CD4-positive, alpha-beta T cell (primary cell): ENCODE data around the gene TMEM181. TPM values are rescaled to one million over a fixed set of nuclear protein-coding genes. Genes with fewer than 3 reads are reported as not detected.
"Not testable (repeated sequence)": the region's sequence is repeated elsewhere in the genome, so short reads cannot be mapped to it uniquely, and the experiment has no call there.

ENCODE experiments used
- ATAC-seq: fragments of 200-7000 bp; cut with Tn5 transposase; one replicate; pipeline ENCODE4 v1.10.0; 2022; ENCODE audit warnings: mild to moderate bottlenecking; ENCODE audit not compliant: poor library complexity
- CTCF ChIA-PET: fragments of 350-600 bp; sonication (Branson Sonifier 250); formaldehyde crosslinking; loops from one replicate; lab custom pipeline; 2021; ENCODE audit warnings: antibody characterized with exemption, inconsistent platforms; lab: Charles Lee
- POLR2A ChIA-PET: fragments of 350-600 bp; sonication (Branson Sonifier 250); formaldehyde crosslinking; loops from one replicate; lab custom pipeline; 2021; ENCODE audit warnings: antibody characterized with exemption, inconsistent platforms; lab: Charles Lee
- DNase-seq, 14 experiments: peaks; one replicate each; pipeline ENCODE4 v3.0.0-alpha.2; 2013 to 2020; ENCODE audit warnings: mixed read lengths in 2 of 14
- H3K27ac ChIP-seq, 2 donors: one replicate each; pipeline versions ENCODE4 v1.5.1 to v1.7.0; 2013; ENCODE audit warnings: low read length in 2 of 2, low read depth in 1 of 2, mild to moderate bottlenecking in 1 of 2
- H3K27me3 ChIP-seq, 2 experiments: 1 replicate in 1 of 2; 2 replicates in 1 of 2; pipeline versions ENCODE4 v1.6.1 to v1.7.0; 2013; ENCODE audit warnings: low read length in 2 of 2, control low read depth in 1 of 2, mild to moderate bottlenecking in 1 of 2, moderate library complexity in 1 of 2; ENCODE audit not compliant: insufficient read depth in 2 of 2, control insufficient read depth in 1 of 2
- H3K36me3 ChIP-seq: one replicate; pipeline ENCODE4 v1.6.1; 2013; ENCODE audit warnings: low read length, control low read depth; ENCODE audit not compliant: insufficient read depth
- H3K4me1 ChIP-seq: one replicate; pipeline ENCODE4 v1.6.1; 2013; ENCODE audit warnings: low read length, control low read depth; ENCODE audit not compliant: insufficient read depth
- H3K4me3 ChIP-seq: one replicate; pipeline ENCODE4 v1.5.1; 2013; ENCODE audit warnings: mild to moderate bottlenecking, low read length, moderate library complexity
- H3K9me3 ChIP-seq, 2 experiments: 1 replicate in 1 of 2; 2 replicates in 1 of 2; pipeline versions ENCODE4 v1.6.1 to v1.7.0; 2013; ENCODE audit warnings: low read length in 2 of 2, mild to moderate bottlenecking in 2 of 2, control low read depth in 1 of 2, moderate library complexity in 1 of 2; ENCODE audit not compliant: control insufficient read depth in 1 of 2, insufficient read depth in 1 of 2
- H3K27ac Mint-ChIP-seq: one replicate; pipeline ENCODE4 v1.8.0; 2020; ENCODE audit warnings: mixed read lengths
- H3K27me3 Mint-ChIP-seq: one replicate; pipeline ENCODE4 v1.8.0; 2021; ENCODE audit warnings: mixed read lengths
- H3K36me3 Mint-ChIP-seq: one replicate; pipeline ENCODE4 v1.8.0; 2021; ENCODE audit warnings: low read depth, mixed read lengths
- H3K4me1 Mint-ChIP-seq: one replicate; pipeline ENCODE4 v1.8.0; 2021; ENCODE audit warnings: low read depth, mixed read lengths
- H3K4me3 Mint-ChIP-seq: one replicate; pipeline ENCODE4 v1.8.0; 2020; ENCODE audit warnings: mild to moderate bottlenecking, mixed read lengths
- H3K9me3 Mint-ChIP-seq: one replicate; pipeline ENCODE4 v1.8.0; 2020; ENCODE audit warnings: mixed read lengths
- intact Hi-C, 2 experiments: fragments of 100-400 bp; cut with DNase I in 1 of 2; cut with micrococcal nuclease in 1 of 2; formaldehyde crosslinking; loops; one replicate each; pipeline versions ENCODE4 v1.15.1 to v1.9.0; 2023 to 2025; cut with DNase I, micrococcal nuclease
- total RNA-seq, 174 experiments: library from RNA in 2 of 174; stranded (reverse) in 2 of 174; gene quantifications; one replicate each; pipeline ENCODE4 v1.2.3 and lab custom pipeline; 2021 to 2026
- TF ChIP-seq, protein P1 (sequence below): fragments of 200-600 bp; IDR thresholded peaks from one replicate; pipeline ENCODE4 v1.8.0; 2022; ENCODE audit warnings: antibody characterized with exemption, mild to moderate bottlenecking

The TMEM181 gene
- total RNA-seq, 2 experiments from 2014 or later: 10.2 to 10.9 TPM

DNA sequence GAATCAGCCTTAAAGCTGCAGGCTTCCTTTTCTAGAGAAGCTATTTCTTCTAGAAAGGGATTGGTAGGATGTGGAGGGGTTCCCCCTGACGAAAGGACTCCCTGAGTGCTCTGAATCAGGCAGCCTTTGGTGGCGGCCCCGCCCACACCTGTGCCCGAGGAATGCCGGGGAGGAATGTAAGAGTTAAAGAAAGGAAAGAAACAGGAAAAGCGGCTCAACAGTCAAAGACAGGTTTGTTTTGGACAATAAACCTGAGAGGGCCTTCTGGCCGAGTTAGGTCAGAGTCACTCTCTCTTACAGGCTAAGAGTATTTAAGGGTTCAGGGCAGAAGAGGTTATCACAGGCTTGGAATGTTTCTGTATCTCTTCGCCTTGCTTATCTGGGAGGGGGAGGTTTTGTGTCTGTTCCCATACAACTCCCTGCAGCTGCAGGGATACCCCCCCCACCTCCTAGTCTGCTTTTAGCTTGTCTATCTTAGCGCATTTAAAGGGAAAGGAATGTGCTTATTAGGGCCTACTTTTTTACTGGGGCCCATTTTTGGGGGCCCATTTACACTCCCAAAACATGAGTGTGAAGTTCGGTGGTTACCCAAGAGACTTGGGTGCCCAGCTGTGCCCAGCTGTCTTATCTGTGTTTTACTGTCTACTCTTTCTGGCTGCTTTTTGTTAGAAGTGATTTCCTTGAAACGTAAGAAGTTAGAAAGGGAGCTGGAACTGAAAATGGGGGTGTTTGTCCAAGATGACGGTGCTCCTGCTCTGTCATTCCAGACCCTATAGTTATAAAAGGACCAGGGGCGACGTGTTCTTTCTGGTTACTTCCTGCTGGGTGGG is 51.9 kb downstream of the TMEM181 start:
- H3K4me1 Mint-ChIP-seq: no peaks in the 10 kb centered on the region
- no peak overlapping the region for H3K27ac Mint-ChIP-seq
- TF ChIP-seq, protein P1, sequence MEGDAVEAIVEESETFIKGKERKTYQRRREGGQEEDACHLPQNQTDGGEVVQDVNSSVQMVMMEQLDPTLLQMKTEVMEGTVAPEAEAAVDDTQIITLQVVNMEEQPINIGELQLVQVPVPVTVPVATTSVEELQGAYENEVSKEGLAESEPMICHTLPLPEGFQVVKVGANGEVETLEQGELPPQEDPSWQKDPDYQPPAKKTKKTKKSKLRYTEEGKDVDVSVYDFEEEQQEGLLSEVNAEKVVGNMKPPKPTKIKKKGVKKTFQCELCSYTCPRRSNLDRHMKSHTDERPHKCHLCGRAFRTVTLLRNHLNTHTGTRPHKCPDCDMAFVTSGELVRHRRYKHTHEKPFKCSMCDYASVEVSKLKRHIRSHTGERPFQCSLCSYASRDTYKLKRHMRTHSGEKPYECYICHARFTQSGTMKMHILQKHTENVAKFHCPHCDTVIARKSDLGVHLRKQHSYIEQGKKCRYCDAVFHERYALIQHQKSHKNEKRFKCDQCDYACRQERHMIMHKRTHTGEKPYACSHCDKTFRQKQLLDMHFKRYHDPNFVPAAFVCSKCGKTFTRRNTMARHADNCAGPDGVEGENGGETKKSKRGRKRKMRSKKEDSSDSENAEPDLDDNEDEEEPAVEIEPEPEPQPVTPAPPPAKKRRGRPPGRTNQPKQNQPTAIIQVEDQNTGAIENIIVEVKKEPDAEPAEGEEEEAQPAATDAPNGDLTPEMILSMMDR: no peak
- H3K27me3 Mint-ChIP-seq: no peaks in the 10 kb centered on the region
- H3K9me3 ChIP-seq: no peaks in the 10 kb centered on the region
- intact Hi-C loops: no loop called here
- ATAC-seq (no peak), DNase-seq (no peak)
- no peaks in the 10 kb centered on the region for H3K4me1 ChIP-seq
- peaks cover 91% of the 10 kb centered on the region for H3K36me3 Mint-ChIP-seq
- CTCF ChIA-PET: no interaction called here
- no peak overlapping the region for H3K4me3 ChIP-seq
- H3K27ac ChIP-seq: no peak overlapping the region
- no peaks in the 10 kb centered on the region for H3K27me3 ChIP-seq
- H3K4me3 Mint-ChIP-seq: no peak overlapping the region
- H3K36me3 ChIP-seq: peaks cover 72% of the 10 kb centered on the region
- no peaks in the 10 kb centered on the region for H3K9me3 Mint-ChIP-seq
- POLR2A ChIA-PET: interaction anchor here (0.6 kb wide), 1 partner anchor 463 kb away, joined by 3 read pairs; no protein-coding TSS in a partner anchor

DNA sequence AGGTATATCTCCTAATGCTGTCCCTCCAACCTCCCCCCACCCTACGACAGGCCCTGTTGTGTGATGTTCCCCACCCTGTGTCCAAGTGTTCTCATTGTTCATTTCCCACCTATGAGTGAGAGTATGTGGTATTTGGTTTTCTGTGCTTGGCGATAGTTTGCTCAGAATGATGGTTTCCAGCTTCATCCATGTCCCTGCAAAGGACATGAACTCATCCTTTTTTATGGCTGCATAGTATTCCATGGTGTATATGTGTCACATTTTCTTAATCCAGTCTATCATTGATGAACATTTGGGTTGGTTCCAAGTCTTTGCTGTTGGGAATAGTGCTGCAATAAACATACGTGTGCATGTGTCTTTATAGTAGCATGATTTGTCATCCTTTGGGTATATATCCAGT is 54.7 kb downstream of the TMEM181 start:
- H3K27ac ChIP-seq, DNase-seq, POLR2A ChIA-PET, H3K4me3 Mint-ChIP-seq, H3K9me3 Mint-ChIP-seq, CTCF ChIA-PET, ATAC-seq, H3K4me1 ChIP-seq, H3K27me3 ChIP-seq, H3K27me3 Mint-ChIP-seq, H3K27ac Mint-ChIP-seq, H3K9me3 ChIP-seq, H3K4me3 ChIP-seq, intact Hi-C loops: not testable (repeated sequence)
- H3K36me3 ChIP-seq: peaks cover 48% of the 10 kb centered on the region
- Mint-ChIP-seq H3K36me3 (peaks cover 100% of the 10 kb centered on the region), H3K4me1 (peaks cover 11% of the 10 kb centered on the region)

DNA sequence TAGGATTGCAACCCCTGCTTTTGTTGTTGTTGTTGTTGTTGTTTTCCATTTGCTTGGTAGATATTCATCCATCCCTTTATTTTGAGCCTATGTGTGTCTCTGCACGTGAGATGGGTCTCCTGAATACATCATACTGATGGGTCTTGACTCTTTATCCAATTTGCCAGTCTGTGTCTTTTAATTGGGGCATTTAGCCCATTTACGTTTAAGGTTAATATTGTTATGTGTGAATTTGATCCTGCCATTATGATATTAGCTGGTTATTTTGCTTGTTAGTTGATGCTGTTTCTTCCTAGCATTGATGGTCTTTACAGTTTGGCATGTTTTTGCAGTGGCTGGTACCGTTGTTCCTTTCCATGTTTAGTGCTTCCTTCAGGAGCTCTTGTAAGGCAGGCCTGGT is 58.4 kb downstream of the TMEM181 start:
- intact Hi-C loops, ATAC-seq, H3K27me3 Mint-ChIP-seq, POLR2A ChIA-PET, H3K27me3 ChIP-seq, H3K27ac ChIP-seq, H3K4me3 ChIP-seq, H3K9me3 Mint-ChIP-seq, H3K4me1 ChIP-seq, H3K4me3 Mint-ChIP-seq, CTCF ChIA-PET, DNase-seq, H3K9me3 ChIP-seq: not testable (repeated sequence)
- Mint-ChIP-seq H3K36me3 (peaks cover 92% of the 10 kb centered on the region), H3K27ac (peak overlapping the region; percentile 40), H3K4me1 (peaks cover 11% of the 10 kb centered on the region)
- peaks cover 44% of the 10 kb centered on the region for H3K36me3 ChIP-seq

DNA sequence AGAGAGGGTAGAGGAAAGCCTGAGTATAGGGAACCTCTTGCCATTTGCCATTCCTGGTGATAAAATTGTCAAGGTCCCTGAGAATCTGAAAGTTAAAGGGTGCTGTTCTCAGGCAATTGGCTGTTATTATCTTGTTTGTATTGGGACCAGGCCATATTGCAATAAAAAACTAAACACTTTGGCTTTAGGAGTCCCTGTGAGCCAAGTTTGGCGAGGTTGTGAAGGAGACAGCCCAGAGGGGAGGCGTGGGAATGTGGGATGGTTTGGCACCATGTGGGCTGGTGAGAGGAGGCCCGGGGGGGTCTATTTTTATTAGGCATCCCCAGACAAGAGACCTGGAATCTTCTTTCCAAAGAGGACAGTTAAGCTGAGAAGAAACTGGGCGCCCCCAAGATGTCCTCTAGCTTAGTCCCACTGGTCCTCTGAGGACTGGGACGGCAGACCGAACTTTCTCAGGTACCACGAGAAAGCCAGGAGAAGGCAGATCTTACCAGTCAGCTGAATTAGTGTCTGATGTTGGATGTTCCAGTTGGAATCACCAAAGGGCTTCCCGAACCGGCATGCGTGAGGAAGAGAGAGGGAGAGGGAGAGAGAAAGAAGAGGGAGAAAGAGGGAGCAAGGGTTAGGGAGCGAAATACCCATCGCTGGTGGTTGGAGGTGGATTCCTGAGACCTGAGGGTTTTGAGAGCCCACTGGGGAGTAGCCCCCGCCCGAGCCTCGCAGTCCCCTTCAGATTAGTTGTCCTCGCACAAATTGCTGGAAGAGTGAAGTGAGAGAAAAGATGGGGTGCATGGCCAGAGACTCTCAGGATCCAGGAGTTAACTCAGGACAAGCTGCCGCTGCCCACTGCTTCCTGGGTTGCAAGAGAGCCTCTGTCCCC is 60.3 kb downstream of the TMEM181 start:
- Histone ChIP-seq H3K36me3 (peaks cover 50% of the 10 kb centered on the region), H3K4me3 (no peak overlapping the region), H3K27me3 (no peaks in the 10 kb centered on the region), H3K27ac (no peak overlapping the region), H3K9me3 (no peaks in the 10 kb centered on the region), H3K4me1 (no peaks in the 10 kb centered on the region)
- ChIA-PET POLR2A (interaction anchor here (0.6 to 1.2 kb wide), 2 partner anchors 16 to 40 kb away, joined by 3 read pairs; no protein-coding TSS in a partner anchor), CTCF (no interaction called here)
- ATAC-seq (no peak), DNase-seq (no peak)
- Mint-ChIP-seq H3K4me1 (peaks cover 11% of the 10 kb centered on the region), H3K27ac (peak overlapping the region; percentile 34), H3K9me3 (no peaks in the 10 kb centered on the region), H3K36me3 (peaks cover 88% of the 10 kb centered on the region), H3K4me3 (no peak overlapping the region), H3K27me3 (no peaks in the 10 kb centered on the region)
- TF ChIP-seq, protein P1: no peak
- intact Hi-C loops: no loop called here
